DMS53 (cell line): Measurements from ENCODE around the gene SDC3.

Source experiments
- DNase-seq: peaks from one replicate; lab custom pipeline; 2025; lab: John Stamatoyannopoulos, UW

SDC3 gene

GRCh38 chr1:30904191-30904961 lies 4.2 kb downstream of the SDC3 start:
- DNase-seq: no peak

DNA sequence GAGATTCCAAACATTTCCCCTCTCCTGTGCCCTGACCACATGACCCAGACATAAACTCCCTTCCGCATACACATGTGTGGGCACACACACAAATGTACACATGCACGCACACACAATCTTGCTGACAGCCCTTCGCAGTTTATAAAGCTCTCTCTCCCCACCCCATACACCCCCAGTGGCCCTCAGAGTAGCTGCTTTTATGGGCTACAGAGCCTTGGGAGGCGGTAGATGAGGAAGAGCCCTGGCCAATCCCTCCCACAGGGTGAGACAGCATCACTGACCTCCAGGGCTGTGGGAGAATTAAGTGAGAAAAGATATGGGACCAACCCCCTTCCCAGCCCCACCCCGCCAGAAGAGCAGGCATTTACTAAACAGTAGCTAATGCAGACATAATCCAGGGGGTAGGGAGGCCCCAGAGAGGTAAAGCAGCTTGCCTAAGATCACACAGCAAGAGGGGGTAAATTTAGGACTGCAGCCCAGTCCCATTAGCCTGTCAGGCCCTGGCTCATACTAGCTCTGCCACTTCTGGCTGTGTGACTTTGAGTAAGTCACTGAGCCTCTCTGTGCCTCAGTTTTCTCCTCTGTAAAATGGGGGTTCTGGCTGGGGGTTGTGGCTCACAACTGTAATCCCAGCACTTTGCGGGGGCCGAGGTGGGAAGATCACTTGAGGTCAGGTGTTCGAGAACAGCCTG lies 5.1 kb downstream of the SDC3 start:
- DNase-seq: peak; percentile 26

- DNase-seq: no peak
Measured at GRCh38 chr1:30902593-30903290, 5.8 kb downstream of the SDC3 start.

DNA sequence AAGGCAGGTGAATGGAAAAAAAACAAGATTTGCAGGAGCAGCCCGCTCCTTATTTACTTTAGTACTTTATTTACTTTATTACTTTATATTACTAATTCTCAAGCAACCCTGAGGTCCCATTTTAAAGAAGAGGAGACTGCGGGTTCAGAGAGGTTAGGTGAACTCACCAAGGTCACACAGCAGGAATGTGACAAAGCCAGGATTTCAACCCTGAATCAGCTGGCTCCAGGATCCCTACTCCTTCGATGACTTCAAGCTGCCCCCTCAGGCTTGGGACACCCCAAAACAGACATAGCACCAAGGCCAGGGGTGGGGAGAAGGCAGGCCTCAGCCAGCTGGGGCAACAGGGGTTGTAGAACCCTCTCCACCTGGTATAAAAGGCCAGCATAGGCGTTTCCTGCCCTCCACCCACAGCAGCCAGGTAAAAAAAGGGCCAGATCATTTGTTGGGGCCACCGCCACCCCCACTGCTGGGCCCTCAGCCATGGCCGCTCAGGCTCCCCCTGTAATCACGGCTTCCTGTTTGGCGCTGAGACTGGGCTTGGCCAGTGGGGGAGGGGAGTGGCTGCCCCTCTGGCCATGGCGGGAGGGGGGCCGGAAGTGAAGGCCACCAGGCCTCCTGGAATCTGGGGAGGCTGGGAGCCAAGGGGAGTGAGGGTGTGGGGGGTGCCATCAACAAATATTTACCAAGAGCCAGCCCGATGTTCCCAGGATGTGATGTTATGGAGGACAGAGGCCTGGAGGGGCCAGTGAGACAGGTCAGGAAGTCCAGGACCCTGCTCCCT lies 6.6 kb downstream of the SDC3 start:
- no peak for DNase-seq

GRCh38 chr1:30900931-30901560 lies 7.5 kb downstream of the SDC3 start:
- DNase-seq: peak; percentile 69

- DNase-seq: no peak
Measured at GRCh38 chr1:30900486-30900885, 8.1 kb downstream of the SDC3 start.

DNA sequence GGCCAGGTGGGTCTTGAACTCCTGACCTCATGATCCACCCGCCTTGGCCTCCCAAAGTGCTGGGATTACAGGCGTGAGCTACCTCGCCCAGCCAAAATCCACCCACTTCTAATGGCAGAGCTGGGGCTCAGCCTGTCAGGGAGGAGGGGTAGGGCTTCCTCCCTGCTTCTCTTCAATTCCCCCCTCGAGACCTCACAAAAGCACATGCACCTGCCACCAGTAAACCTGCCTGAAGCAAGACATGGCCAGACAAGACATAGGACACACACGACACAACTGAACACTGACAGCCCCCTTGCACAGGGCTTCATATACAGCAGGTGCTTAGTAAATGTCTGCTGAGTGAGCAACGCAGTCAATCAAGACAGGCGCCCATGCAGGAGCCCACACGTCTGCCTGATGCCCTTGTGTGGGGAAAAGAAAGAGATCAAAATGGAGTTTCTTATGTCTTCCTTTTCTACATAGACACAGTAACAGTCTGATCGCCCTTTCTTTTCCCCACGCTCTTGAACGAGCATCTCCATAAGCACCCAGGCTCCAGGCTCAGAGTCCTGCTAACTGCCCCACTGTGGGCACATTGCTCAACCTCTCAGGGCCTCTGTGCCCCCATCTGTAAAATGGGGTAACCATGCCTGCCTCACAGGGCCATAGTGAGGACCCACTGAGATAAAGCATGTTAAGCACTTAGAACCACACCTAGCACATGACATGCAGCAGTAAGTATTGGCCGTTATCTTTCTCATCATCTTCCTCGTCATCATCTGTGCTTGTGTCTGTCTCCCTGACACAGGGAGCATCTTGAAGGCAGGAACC lies 8.8 kb downstream of the SDC3 start:
- DNase-seq: no peak

GRCh38 chr1:30898031-30898815 lies 10.3 kb downstream of the SDC3 start:
- DNase-seq: no peak

DNA sequence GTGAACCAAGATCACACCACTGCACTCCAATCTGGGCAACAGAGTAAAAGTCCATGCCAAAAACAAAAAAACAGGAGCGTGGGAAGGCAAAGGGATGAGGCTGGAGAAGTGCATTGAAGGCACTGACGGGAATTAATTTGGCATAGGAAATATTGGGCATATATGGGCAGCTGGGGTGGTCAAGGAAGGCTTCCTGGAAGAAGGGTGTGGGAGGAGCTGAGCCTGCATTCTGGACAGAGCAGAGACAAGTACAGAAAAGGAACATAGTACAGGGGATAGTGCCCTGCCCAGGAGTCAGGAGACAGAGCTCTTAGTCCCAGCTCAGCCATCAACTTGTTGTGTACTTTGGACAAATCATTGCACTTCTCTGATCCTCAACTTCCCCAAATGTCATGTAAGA lies 11.7 kb downstream of the SDC3 start:
- no peak for DNase-seq

GRCh38 chr1:30895944-30896660 lies 12.5 kb downstream of the SDC3 start:
- DNase-seq: no peak

DNA sequence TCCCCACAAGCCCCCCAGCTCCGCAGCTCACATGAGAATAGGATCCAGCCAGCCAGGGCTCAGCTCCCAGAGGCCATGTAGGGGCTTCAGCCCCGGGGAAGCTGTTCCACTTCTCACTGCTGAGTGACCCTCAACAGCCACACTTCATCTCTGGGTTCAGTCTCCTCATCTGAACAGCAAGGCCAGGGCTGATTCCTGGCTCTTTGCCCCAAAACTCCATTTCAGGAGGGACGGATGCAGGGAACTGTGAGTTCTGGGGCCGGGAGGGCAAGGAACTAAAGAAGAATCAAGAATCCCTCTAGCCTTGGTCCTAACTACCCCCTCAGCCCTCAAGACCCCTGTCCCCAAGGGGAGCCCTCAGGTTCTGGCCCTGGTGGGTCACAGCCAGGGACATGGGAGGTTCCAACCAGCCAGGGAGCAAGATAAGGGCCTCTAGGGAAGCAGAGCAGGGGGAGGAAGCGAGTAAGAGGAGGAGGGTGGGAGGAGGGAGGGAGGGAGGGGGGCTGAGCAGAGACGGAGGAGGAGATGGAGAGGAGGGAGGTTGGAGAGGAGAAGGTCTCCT lies 13.1 kb downstream of the SDC3 start:
- DNase-seq: no peak

DNA sequence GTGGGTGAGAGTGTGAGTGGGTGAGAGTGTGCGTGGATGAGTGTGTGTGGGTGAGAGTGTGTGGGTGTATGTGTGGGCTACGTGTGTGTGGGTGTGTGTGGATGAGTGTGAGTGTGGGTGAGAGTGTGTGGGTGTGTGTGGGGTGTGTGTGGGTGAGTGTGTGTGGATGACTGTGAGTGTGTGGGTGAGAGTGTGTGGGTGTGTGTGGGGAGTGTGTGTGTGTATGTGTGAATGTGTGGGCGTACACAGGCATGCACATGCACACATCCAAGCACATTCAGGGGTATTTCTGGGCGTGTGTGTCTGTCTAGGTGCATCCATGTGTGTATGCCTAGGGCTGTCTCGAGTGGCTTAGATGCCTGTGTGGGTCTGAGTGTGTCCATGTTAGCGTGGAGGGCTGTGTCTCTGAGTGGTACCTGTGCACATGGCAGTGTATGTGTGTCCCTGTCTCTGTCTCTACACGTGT lies 14.0 kb downstream of the SDC3 start:
- DNase-seq: no peak

DNA sequence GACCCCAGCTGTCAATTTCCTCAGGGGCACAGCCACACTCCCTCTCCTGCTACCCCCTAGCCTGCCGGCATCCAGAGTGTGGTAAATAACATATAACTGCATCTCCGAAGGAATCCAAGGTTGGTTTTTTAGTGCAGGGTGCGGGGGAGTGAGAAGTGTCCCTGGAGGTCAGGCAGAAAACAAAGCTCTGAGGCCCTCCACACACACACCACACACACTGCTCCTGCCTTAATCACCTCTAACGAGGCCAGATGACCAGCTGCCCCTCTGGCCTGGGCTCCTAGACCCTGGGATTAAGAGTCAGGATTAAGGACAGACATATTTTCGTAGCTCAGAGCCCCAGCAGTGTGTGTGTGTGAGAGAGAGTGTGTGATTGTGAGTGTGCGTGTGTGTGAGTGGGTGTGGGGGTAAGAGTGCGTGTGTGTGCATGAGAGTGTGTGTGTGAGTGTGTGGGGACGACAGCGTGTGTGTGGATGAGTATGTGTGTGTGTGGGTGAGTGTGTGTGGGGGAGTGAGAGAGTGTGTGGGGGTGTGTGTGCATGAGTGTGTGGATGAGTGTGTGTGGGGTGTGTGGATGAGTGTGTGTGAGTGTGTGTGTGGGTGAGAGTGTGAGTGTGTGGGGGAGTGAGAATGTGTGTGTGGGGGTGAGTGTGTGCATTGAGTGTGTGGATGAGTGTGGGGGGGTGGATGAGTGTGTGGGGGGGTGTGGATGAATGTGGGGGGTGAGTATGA lies 14.6 kb downstream of the SDC3 start:
- no peak for DNase-seq

- peak; percentile 70 for DNase-seq
Measured at GRCh38 chr1:30892671-30893073, 15.9 kb downstream of the SDC3 start.

GRCh38 chr1:30891227-30891552 lies 17.4 kb downstream of the SDC3 start:
- DNase-seq: peak; percentile 29

DNA sequence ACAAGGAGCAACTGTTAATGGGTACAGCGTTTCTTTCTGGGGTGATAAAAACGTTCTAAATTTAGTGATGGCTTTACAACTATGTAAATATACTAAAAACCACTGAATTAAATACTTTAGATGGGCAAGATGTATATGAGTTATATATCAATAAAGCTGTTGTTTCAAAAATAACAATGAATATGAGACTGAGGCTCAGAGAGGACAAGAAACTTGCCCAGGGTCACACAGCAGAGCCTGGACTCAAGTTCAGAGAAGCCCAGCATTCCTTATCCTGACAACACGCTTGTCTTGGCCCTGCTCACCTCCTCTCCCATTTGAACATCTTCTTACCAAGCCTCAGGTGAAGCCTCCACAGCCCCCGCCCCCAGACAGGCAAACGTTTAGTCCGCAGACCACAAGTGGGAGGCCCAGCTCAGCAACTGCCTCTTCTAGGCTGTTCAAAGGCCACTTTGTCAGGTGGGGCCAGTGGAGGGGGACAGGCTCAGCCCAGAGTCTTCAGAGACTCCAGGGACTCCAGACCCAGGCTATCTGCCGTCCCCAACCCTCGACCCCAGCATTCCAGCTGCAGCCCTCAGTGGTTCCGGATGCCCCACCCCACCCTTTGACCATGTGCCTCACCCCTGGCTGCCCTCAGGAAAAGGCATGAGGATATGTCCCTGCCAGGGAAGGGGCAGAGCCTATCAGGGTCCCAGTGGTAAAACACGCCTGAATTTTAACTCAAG lies 17.9 kb downstream of the SDC3 start:
- no peak for DNase-seq

DNA sequence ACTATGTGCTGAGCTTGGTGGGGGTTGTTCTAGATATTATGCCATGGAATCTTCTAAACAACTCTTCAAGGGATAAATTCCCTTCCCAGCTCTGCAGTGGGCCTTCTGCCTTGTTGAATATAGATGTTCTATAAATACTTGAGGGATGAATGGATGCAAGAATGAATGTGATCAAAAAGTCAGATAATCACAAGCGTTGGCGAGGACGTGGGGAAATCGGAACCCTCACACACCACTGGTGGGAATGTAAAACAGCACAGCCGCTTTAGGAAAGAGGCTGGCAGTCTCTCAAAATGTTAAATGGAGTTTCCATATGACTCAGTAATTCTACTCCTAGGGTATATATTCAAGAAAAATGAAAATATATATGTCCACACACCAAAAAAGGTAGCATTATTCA lies 19.0 kb downstream of the SDC3 start:
- DNase-seq: no peak

DNA sequence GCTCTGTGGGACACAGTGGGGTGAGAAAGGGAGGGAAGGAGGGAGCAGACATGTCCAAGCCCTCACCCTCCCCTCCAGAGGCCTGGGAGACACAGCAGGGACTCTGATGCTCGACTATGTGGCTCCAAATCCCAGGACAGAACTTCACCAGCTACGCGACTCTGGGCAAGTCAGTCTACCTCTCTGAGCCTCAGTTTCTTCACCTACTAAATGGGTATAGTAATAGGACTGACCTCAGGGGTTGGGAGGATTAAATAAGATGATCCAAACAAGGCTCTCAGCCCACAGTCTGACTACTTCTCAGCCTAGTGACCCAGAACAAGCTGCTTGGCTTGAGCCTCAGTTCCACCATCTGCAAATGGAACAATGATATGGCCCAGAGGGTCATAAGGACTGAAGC lies 19.6 kb downstream of the SDC3 start:
- no peak for DNase-seq
